Activated CD8-positive, alpha-beta memory T cell treated with anti-CD3 and anti-CD28 coated beads, Interleukin-2, amount 50 U/mL, for 24 hours (primary cell): ENCODE measurements around the gene KCNN1.
A peak's percentile ranks its signal among the peaks of the same experiment; 100 is the strongest.
"Not testable (repeated sequence)": the region's sequence is repeated elsewhere in the genome, so short reads cannot be mapped to it uniquely, and the experiment has no call there.

ENCODE experiments used
- DNase-seq: peaks from one replicate; pipeline ENCODE4 v3.0.0-alpha.2; 2020; ENCODE audit errors: extremely low read depth

KCNN1 gene

GRCh38 chr19:17966550-17967256 lies at the start of gene KCNN1:
TSS of gene KCNN1 (plus strand) at chr19:17967107. CDS start at chr19:17973889, 6,782 bp downstream.
- no peak for DNase-seq

GRCh38 chr19:17918151-17918550 lies 48.8 kb upstream of the KCNN1 start:
- not testable (repeated sequence) for DNase-seq

GRCh38 chr19:17919122-17919521 lies 47.8 kb upstream of the KCNN1 start:
- DNase-seq = not testable (repeated sequence)

DNA sequence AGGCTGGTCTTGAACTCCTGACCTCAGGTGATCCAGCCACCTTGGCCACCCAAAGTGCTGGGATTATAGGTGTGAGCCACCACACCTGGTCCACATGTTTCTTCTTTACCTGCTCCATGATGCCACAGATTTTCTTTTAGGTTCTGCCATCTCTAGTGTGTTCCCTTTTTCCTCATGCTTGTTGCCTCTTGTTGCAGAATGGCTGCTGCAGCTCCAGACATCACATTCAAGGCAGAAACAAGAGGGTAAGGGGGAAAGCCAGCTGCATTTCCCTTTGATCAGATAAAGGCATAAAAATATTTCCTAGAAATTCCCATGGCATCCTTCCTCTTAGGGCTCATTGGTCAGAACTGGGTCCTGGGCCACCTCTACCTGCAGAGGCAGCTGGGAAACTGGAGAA lies 46.4 kb upstream of the KCNN1 start:
- DNase-seq = no peak

DNA sequence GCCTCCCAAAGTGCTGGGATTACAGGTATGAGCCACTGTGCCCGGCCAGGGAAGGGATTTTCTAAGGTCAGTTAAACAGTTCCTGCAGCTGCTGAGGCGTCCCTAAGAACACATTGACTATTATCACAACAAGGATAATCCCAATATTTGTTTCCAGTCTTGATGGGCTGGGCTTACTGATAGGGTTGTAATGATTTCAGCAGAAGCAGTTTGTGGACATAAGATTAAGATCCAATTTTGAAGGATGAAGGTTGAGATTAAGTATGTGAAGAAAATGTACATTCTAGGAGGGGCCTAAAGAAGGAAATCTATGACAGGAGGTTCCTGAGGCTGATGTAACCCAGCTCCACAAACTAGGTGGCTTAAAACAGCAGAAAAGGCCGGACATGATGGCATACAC lies 44.8 kb upstream of the KCNN1 start:
- DNase-seq = no peak

- DNase-seq = no peak
These were observed 40.9 kb upstream of the KCNN1 start for GRCh38 chr19:17926044-17926443.

- no peak for DNase-seq
These were observed 37.9 kb upstream of the KCNN1 start for GRCh38 chr19:17929056-17929455.

GRCh38 chr19:17931532-17932191 lies 35.2 kb upstream of the KCNN1 start:
- DNase-seq = no peak

- peak; percentile 68 for DNase-seq
These were observed 34.2 kb upstream of the KCNN1 start, which contains the start of gene CCDC124 for GRCh38 chr19:17932485-17933338. TSS of gene CCDC124 (plus strand) at chr19:17933015. CDS start at chr19:17936421, 3,406 bp downstream.

DNA sequence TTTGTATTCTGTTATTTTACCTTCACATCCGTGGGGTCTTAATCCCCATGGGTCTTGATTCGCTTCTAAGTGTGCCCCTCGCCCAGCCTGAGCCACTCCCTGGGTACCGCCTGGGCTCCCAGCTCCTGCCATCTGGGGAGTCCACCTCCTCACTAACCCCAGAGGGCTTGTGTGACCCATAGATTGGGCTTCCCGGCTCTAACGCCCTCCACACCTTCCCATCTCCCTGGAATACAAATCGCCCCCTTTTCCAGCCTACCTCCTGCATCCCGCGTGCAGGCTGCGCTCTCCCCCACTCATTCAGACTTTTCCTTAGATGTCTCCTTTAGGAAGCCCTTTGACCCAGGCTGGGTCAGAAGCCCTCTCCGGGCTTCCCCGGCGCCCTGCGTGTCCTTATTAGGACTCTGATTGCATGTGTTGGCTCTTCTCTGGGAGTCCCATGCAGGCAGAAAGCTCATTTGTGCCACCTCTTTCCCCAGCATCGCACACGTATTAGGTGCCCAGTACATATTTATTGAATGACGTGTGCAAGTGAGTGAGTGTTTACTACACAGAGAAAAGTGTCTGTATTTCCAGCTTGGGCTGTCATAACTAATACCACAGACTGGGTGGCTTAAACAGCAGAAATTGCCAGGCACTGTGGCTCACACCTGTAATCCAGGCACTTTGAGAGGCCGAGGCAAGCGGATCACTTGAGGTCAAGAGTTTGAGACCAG lies 33.3 kb upstream of the KCNN1 start:
- DNase-seq = no peak

DNA sequence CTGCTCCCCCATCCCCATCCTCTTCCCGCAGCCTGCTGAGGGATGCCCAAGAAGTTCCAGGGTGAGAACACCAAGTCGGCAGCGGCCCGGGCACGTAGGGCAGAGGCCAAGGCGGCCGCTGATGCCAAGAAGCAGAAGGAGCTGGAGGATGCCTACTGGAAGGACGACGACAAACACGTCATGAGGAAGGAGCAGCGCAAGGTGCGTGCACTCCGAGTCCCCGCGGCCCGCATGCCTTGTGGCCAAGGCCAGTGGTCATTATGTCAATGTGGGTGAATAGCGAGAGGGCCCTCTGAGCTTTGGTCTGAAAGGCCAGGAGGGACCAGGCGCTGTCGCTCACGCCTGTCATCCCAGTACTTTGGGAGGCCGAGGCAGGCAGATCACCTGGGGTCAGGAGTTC lies 30.5 kb upstream of the KCNN1 start:
- DNase-seq = no peak

- DNase-seq = no peak
These were observed 29.5 kb upstream of the KCNN1 start for GRCh38 chr19:17937371-17937900.

GRCh38 chr19:17938092-17938845 lies 28.6 kb upstream of the KCNN1 start:
- peak; percentile 59 for DNase-seq

DNA sequence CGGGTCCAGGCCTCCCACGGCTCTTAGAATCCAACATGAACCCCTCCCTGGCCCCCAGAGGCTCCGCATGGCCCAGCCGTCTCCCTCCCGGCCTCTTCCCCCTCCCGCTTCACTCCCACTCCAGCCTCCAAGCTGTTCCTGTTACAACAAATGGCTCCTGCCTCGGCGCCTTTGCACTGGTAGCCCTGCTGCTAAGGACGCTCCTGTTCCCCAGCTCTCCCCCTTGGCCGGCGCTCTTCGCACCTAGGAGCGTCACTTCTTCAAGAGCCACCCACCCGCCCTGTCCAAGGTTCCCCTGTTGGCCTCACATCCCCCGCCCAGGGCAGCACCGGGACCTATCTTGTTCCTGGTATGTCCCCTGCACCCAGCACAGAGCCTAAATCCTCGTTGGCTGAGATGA lies 24.7 kb upstream of the KCNN1 start:
- no peak for DNase-seq

DNA sequence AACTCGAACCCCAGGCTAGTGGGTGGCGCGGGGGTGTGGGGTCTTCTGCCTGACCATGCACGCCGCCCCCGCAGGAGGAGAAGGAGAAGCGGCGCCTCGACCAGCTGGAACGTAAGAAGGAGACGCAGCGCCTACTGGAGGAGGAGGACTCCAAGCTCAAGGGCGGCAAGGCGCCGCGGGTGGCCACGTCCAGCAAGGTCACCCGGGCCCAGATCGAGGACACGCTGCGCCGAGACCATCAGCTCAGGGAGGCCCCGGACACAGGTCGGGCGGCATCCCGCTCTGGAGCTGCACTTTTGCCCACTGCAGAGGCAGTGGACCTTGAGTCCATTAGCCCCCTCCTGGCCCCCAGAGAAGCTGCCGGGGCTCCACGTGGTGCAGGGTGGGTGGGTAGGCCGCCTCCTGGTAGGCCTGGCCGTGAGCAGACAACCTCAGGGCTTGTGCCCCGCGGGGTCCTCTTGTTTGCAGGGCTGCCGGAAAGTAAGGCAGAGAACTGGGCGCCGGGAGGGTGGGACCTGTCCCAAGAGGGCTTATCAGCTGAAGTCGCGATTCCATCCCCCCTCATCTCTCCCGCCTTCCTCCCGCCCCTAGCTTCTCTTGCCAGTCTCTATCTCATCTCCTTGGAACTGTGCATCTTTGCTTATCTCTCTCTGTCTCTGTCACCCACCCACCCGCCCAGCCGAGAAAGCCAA lies 24.2 kb upstream of the KCNN1 start:
- DNase-seq = no peak

DNA sequence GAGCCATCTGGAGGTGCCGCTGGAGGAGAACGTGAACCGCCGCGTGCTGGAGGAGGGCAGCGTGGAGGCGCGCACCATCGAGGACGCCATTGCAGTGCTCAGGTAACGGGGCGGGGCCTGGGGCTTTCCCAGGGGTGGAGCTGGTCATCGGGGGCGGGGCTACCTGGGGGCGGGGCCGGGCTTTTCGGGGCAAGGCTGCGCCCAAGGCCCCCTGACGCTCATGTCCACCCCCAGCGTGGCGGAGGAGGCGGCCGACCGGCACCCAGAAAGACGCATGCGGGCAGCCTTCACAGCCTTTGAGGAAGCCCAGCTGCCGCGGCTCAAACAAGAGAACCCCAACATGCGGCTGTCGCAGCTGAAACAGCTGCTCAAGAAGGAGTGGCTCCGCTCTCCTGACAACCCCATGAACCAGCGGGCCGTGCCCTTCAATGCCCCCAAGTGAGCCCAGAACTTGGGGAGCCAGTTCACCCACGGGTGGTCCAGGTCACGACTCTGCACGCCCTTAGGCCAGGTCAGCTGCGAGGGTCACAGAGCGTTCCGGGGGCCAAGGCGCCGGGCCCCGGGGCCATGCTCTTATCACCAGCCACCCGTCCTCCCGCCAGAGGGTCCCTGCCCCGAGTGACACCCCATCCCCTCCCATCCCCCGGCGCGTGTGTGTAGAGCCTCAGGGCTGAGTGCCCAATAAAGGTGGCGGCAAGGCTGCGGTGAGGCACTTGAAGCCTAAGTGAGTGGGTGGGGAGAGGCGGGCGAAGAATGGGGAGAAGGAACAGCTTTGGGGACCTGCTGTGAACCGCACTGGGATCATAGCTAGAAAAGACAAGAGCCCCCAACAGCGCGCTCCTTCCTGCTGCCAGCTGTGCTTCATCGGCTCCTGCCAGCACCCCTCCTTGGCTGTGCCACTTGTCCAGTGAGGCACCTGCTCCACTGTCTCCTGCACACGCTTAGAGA lies 23.4 kb upstream of the KCNN1 start:
- no peak for DNase-seq

GRCh38 chr19:17944301-17944700 lies 22.6 kb upstream of the KCNN1 start:
- no peak for DNase-seq

DNA sequence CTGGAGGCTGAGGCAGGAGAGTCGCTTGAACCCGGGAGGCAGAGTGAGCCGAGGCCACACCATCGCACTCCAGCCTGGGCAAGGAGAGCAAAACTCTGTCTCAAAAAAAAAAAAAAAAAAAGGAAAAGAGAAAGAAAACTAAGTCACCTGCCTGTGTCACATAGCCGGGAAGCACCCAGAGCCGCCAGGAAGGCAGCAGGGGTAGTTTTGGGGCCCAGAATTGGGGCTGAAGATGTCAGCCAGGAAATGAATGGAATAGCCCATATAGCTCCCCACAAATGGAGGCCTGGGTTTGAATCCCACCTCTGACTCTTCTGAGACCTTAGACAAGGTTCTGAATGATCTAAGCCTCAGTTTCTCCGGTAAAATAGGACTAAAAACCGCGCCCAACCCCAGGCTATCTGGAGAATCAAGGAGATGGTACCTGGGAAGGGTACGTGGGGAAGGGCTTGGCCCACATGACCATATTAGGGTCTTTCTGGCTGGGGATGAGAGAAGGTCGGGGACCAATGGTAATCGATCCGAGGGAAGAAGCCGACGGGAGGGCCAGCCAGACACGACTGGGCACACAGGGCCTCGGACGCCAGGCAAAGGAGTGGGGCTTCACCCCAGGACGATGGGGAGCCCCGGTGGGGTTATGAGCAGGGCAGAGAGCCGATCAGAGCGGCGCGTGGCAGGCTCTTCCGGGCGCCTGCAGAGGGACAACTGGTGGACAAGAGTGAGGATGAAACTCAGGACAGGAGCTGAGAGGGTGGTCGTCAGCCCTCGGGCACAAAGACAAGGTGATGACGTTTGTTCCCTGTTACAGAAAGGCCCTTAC lies 19.7 kb upstream of the KCNN1 start:
- DNase-seq = no peak
